NCI-H748 (cell line): ENCODE measurements around the gene SRGAP1.
A peak's percentile ranks its signal among the peaks of the same experiment; 100 is the strongest.
"Not testable (repeated sequence)": the region's sequence is repeated elsewhere in the genome, so short reads cannot be mapped to it uniquely, and the experiment has no call there.

Source experiments
- DNase-seq: peaks from one replicate; lab custom pipeline; 2025; ENCODE audit not compliant: unreplicated experiment; lab: John Stamatoyannopoulos, UW

The SRGAP1 gene

DNA sequence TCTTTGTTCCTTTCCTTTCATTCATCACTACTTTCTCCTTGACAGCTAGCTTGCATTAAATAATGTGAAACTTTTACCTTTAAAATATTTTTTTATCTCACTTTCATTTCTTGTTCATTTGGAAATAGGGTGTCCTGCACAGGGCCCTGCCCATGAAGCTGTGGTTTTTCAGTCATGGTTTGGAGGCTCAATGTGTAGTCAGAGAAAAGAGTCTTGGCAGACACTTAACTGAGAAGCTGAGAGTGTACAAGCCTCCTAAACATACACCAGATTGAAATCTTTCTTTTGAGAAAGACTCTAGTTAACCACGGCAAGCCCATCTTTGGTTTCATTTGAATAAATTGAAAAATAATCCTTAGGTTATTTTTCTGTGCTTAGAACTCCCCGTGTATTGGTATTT is 303.4 kb downstream of the SRGAP1 start:
- DNase-seq: no peak

DNA sequence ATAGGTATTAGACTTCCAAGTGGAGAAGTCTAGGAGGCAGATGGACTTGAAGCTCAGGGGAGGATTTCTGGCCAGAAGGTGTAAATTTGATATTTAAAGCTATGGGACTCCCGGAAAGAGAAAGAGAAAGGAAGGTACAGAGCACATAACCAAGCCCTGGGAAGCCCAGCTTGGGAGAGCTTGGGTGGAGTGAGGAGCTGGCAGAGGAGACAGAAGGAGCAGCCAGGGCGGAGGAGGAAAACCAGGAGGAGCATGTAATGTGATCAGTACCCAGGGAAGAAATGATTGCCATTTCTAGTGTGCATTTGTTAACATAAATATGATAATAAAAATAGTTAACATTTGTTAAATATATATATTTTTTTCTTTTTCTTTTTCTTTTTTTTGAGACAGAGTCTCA is 310.2 kb downstream of the SRGAP1 start:
- DNase-seq: no peak

- no peak for DNase-seq
Observed at GRCh38 chr12:64157110-64157509, 312.6 kb downstream of the SRGAP1 start.

- DNase-seq: no peak
Observed at GRCh38 chr12:64160021-64160710, 315.7 kb downstream of the SRGAP1 start.

- no peak for DNase-seq
Observed at GRCh38 chr12:64160711-64161060, 316.2 kb downstream of the SRGAP1 start.

- not testable (repeated sequence) for DNase-seq
Observed at GRCh38 chr12:64166606-64167005, 322.1 kb downstream of the SRGAP1 start.

GRCh38 chr12:64167041-64167440 is 322.5 kb downstream of the SRGAP1 start:
- DNase-seq: not testable (repeated sequence)

DNA sequence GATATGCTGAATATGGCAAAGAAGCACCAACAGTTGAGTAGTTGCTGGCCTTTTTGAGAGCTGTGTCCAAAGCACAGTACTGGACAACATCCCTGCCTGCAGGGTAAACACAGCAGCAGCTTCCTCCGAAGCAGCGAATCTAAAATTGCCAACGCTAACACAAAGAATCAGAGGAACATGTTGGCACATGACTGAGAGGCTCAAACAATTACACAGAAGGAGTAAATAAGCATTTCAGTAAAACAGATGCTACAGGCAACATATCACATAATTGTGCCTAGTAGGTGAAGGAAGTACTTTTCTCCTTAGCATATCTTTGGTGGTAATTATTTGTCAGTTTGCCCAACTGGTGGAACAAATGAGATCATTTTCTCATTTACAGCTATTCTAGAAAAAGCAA is 325.5 kb downstream of the SRGAP1 start:
- DNase-seq: peak; percentile 90

GRCh38 chr12:64170730-64171129 is 326.2 kb downstream of the SRGAP1 start:
- no peak for DNase-seq

DNA sequence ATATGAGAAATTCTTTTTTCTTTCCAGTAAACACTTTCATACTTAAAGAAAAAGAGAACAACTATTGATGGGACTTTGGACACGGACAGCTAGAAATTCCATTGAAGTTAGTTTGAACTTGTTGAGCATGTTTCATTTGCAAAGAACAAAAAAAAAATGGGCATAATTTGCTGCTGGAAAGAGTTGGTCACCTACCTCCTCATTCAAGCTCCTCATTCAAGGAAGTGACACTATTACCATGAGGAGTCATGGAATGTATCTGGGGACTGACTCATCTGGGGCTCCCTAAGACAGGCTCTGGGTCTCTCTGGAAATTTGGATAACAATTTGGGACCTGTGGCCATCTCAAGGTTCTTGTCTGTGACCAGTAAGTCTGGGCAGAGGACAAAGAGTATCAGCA is 327.2 kb downstream of the SRGAP1 start:
- no peak for DNase-seq

GRCh38 chr12:64172143-64172970 is 327.9 kb downstream of the SRGAP1 start:
- no peak for DNase-seq

GRCh38 chr12:64173456-64173855 is 329.0 kb downstream of the SRGAP1 start:
- no peak for DNase-seq

DNA sequence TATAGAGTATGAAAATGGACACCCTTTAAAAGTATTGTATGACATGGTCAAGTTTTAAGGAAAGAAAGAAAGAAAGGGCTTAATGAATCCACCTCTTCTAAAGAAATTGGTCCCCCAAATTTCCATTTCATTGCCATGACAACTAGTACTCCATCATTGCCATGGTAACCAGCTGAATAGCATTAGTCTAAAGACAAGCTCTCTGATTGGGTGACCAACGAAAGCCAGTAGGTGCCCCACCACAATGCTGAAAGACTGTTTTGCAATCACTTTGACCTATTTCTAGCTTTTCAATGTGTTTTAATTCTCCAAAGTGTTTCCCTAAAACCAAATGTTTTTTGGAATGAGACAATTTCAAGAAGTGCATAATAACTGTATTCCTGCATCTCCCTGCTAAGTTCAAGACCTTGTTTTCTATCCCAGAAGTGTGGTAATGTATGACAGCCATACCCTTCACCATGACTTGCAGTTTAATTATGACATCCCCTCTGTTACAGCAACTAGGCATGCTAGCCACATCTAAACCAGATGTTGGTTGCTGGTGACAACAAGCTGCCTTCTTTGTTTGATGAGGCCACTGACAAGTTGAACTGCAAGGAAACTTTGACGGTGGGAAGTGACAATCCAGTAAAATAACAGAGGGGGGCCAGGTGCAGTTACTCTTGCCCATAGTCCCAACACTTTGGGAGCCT is 330.9 kb downstream of the SRGAP1 start:
- DNase-seq: peak; percentile 17

- DNase-seq: no peak
Observed at GRCh38 chr12:64177001-64177400, 332.5 kb downstream of the SRGAP1 start.

GRCh38 chr12:64178122-64178521 is 333.6 kb downstream of the SRGAP1 start:
- DNase-seq: no peak

- no peak for DNase-seq
Observed at GRCh38 chr12:64180951-64181350, 336.5 kb downstream of the SRGAP1 start.

DNA sequence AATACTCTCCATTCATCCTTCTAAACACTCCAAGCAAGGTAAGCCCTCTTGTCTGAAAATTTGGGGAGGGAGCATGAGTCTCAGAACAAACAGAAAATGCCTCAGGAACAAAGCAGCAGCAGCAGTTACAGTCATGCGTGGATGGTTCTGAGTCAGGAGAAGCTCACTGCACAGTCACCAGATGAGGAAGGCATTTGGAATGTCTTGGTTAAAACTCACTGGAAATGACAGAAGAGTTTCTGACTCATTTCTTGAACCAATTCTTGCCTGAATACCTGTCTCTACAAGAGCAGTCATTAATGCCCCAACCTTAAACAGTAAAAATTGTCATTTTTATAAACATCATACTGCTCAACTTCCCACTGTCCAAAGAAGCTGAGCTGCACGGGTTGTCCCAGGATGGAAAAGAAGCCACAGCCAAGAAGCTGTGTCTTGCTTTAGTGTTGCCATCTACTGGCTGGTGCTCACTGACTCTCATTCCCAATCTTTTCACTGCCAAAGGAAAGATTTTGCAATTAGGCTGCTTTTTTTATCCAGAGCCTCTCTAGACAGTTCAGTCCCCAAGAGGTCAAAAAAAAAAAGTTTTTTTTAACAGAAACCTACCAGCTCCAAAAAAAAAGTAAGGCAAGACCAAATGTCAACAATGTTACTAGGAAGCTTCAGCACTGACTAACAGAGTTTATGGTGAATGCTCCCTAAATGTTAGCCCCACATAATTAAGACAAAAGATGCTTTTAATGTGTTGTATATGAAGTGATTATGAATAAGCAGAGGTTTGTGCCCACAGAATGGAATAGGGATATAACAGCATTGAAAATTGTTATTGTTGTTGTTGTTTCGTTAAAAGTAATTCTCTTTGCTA is 337.2 kb downstream of the SRGAP1 start:
- peak; percentile 70 for DNase-seq

- DNase-seq: no peak
Observed at GRCh38 chr12:64184216-64184615, 339.7 kb downstream of the SRGAP1 start.

DNA sequence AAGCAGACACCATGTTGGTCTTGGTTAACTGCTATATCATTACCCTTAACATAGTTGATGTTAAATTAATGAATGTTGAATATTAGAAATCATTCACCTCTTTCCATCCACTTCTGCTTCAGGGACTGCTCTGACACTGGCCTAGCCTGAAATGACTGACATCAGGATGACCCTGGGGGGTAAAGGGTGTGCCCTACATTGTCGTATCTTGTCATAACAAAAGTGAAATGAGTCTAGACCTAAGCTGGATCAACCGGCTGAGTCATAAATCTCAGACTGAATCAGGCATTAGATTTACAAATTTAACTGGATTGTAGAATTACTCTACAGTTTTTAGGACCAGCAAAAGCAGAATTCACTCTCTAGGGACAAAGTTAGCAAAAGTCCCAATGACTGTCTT is 342.3 kb downstream of the SRGAP1 start:
- DNase-seq: no peak

- no peak for DNase-seq
Observed at GRCh38 chr12:64187370-64187769, 342.9 kb downstream of the SRGAP1 start.

- DNase-seq: no peak
Observed at GRCh38 chr12:64187794-64188193, 343.3 kb downstream of the SRGAP1 start.
